ENCODE measurements around the gene EIF2D. TPM values are rescaled to one million over a fixed set of nuclear protein-coding genes. Genes with fewer than 3 reads are reported as not detected.

EIF2D gene
- total and polyA plus RNA-seq, 9 of the 15 experiments (the other 6 are each of a cell fraction or from before 2014, with no cell fraction given), result 81.1 to 138 (median 93.9) TPM

- TF ChIP-seq MYC (IDR thresholded peaks at IDR 0.05; ENCODE audit: low read depth, low read length) (peak; percentile 73), MYC (CRISPR knock-in tag; IDR thresholded peaks at IDR 0.05; ENCODE audit: borderline replicate concordance, low read depth) (no peak), ZHX1 (conservative IDR thresholded peaks at IDR 0.05; ENCODE audit: low read length) (no peak), SAP30 (IDR thresholded peaks at IDR 0.05; ENCODE audit: borderline replicate concordance, insufficient read depth, low read depth, low read length, poor library complexity, severe bottlenecking) (no peak), DEAF1 (CRISPR knock-in tag; IDR thresholded peaks at IDR 0.05) (peak; percentile 24; the same call in 1 of the 2 replicates), ZBTB9 (CRISPR knock-in tag; IDR thresholded peaks at IDR 0.05) (peak; percentile 55; the same call in 1 of the 2 replicates), ELF2 (CRISPR knock-in tag; IDR thresholded peaks at IDR 0.05) (peak; percentile 58; the same call in 1 of the 2 replicates), RBBP5 (IDR thresholded peaks at IDR 0.05; ENCODE audit: borderline replicate concordance, insufficient read depth, low read length, poor library complexity, severe bottlenecking) (peak; percentile 69), ZSCAN29 (IDR thresholded peaks at IDR 0.05) (no peak), SPI1 (IDR thresholded peaks at IDR 0.05; ENCODE audit: borderline replicate concordance, low read depth, low read length) (peak; percentile 97), RCOR1 (IDR thresholded peaks at IDR 0.05; ENCODE audit: borderline replicate concordance in 1 of 2, low read depth in 2 of 2, low read length in 2 of 2) (peak in 1 of 2 experiments; percentile 34; a peak in 2 of 4 replicates), E2F5 (CRISPR knock-in tag; IDR thresholded peaks at IDR 0.05) (no peak), ZNF212 (CRISPR knock-in tag; IDR thresholded peaks at IDR 0.05) (peak; percentile 68; the same call in 1 of the 2 replicates), BRD9 (IDR thresholded peaks at IDR 0.05; ENCODE audit: low read depth, partially characterized antibody) (peak; percentile 72), NR2C1 (IDR thresholded peaks at IDR 0.05) (peak; percentile 86), NR2C1 (tag; IDR thresholded peaks at IDR 0.05) (peak; percentile 88), ZC3H8 (IDR thresholded peaks at IDR 0.05) (no peak)
These were observed 36.9 kb downstream of the EIF2D start (continued) for GRCh38 chr1:206575165-206575893.
